A549 treated with AZD9567 at 1 μM for 4 hours (cell line): ENCODE data around the gene ADAR. TPM values are rescaled to one million over a fixed set of nuclear protein-coding genes. Genes with fewer than 3 reads are reported as not detected.

Source experiments
- total RNA-seq: library from RNA; stranded (reverse); fragments of 200-300 nt; extraction: Qiagen RNA extraction; gene quantifications from 5 replicates; pipeline ENCODE4 v1.2.3, GENCODE V29; 2022; ENCODE audit not compliant: insufficient read depth

The ADAR gene, protein sequence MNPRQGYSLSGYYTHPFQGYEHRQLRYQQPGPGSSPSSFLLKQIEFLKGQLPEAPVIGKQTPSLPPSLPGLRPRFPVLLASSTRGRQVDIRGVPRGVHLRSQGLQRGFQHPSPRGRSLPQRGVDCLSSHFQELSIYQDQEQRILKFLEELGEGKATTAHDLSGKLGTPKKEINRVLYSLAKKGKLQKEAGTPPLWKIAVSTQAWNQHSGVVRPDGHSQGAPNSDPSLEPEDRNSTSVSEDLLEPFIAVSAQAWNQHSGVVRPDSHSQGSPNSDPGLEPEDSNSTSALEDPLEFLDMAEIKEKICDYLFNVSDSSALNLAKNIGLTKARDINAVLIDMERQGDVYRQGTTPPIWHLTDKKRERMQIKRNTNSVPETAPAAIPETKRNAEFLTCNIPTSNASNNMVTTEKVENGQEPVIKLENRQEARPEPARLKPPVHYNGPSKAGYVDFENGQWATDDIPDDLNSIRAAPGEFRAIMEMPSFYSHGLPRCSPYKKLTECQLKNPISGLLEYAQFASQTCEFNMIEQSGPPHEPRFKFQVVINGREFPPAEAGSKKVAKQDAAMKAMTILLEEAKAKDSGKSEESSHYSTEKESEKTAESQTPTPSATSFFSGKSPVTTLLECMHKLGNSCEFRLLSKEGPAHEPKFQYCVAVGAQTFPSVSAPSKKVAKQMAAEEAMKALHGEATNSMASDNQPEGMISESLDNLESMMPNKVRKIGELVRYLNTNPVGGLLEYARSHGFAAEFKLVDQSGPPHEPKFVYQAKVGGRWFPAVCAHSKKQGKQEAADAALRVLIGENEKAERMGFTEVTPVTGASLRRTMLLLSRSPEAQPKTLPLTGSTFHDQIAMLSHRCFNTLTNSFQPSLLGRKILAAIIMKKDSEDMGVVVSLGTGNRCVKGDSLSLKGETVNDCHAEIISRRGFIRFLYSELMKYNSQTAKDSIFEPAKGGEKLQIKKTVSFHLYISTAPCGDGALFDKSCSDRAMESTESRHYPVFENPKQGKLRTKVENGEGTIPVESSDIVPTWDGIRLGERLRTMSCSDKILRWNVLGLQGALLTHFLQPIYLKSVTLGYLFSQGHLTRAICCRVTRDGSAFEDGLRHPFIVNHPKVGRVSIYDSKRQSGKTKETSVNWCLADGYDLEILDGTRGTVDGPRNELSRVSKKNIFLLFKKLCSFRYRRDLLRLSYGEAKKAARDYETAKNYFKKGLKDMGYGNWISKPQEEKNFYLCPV
- total RNA-seq: 66.5 to 73.5 TPM (median 71.5 TPM) in 5 replicates

DNA sequence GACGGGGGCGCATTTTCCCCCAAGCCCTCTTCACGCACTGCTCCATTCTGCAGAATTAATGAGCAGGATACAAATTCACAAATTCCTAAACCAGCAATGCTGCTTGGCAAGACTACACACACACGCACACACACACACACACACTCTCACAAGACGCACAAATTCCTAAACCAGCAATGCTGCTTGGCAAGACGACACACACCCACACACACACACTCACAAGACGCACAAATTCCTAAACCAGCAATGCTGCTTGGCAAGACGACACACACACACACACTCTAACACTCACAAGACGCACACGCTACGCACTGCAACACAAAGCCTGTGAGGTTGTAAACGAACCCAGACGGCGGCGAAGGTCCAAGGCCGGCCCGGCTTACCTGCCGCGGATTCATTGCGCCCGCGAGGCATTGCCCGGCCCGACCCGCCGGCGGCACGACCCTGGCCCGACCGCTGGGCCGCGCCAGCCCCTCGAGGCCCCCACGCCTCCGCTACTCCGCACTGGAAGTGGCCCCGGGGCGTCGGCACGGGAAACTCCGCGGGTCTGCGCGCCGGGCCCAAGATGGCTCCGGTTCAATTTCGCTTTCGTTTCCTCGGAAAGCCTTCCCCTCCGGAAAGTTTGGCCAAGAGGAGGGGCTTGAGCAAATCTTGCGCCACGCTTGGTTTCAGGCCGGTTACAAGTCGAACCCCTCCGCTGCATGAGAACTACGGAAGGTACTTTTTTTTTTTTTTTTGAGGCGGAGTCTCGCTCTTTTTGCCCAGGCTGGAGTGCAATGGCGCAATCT, at the start of gene ADAR:
Gene ADAR, minus strand, starts transcription at position 578 of the 788 bp plus-strand sequence. Its CDS starts 180 bp downstream, at position 398.

DNA sequence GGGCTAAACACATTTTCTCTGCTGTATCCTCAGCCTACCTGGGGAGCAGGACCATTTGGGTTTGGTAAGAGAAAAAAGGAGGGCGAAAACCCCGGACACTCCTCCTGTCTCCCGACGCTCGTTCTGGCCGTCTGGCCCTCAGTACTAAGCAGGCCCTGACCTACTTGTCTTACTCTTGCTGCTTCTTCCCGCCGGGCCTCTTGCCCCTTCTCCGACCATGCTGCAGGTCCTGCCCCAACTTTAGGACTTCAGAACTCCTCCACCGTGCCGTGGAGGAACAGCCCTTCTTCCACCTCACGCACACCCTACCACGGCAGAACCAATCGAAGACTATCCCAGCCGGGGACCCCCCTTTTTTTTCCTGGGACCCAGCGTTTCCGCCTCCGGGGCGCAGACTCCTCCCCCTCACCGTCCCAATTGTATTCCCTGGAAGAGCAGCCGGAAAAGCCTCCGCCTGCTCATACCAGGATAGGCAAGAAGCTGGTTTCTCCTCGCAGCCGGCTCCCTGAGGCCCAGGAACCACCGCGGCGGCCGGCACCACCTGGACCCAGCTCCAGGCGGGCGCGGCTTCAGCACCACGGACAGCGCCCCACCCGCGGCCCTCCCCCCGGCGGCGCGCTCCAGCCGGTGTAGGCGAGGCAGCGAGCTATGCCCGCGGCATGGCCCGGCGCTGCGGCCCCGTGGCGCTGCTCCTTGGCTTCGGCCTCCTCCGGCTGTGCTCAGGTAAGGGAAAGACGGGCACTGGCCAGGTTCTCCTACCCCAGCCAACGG, 40.4 kb downstream of the ADAR start, which contains the start of gene CHRNB2:
Gene CHRNB2, plus strand, starts transcription at position 393 of the 771 bp plus-strand sequence. Its CDS starts 267 bp downstream, at position 660.

DNA sequence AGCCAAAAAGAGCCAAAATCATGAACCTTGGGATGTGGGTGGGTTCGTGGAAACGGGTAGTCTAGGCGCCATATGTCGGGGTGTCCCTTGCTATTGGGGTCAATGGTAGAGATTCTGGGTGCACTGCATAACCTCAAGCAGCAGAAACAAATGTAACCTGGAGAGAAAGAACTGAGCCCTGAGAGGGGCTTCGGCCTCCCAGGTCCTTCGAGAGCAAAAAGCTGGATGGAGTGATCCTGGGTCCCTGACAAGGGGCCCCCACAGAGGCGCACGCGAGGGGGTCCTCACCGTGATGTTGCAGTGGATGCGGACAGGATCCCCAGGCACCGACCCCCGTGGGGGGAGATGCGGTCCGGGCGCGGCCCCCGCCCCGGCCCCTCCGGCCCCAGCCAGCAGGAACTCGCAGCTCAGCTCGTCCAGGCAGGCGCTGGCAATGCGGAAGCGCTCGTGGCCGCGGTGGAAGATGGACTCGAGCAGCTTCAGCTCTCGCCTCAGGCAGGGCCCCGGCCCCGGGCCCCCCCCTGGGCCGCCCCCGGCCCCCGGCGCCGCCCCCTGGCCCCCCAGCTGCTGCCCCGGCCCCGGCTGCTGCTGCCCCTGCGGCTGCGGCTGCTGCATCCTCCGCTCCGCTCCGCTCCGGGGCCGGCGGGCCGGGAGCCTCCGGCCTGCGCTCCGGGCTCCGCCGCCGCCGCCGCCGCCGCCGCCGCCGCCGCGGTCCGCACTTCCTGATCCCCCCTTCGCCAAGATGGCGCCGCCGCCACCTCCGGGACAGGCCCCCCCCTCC, 49.9 kb downstream of the ADAR start, which contains the start of gene UBE2Q1:
Gene UBE2Q1, minus strand, starts transcription at position 724 of the 781 bp plus-strand sequence. Its CDS starts 109 bp downstream, at position 615.

Other genes starting within 250 kb of the ADAR start
- gene IL6R, start 202.8 kb downstream of the ADAR start, total RNA-seq: 13.5 to 25.2 TPM (median 21.3 TPM) in 5 replicates
- gene TDRD10, start 106.0 kb downstream of the ADAR start, total RNA-seq: 0.13 to 0.14 TPM in 2 of 5 replicates, not detected in the others
- 0.08 to 0.10 TPM (median 0.10 TPM) in 4 of 5 replicates, not detected in the other for gene SHE, start 105.8 kb downstream of the ADAR start, total RNA-seq
- 39.5 to 65.7 TPM (median 59.2 TPM) in 5 replicates for gene UBE2Q1, start 49.5 kb downstream of the ADAR start, total RNA-seq
- 0.32 to 0.45 TPM (median 0.37 TPM) in 4 of 5 replicates, not detected in the other for gene CHRNB2, start 40.4 kb downstream of the ADAR start, total RNA-seq